DMS153 treated with DMSO at 0.1 percent for 48 hours (cell line): ENCODE results near the gene ENO2.

Experiments used
- DNase-seq: peaks from one replicate; lab custom pipeline; 2025; ENCODE audit not compliant: unreplicated experiment; lab: John Stamatoyannopoulos, UW

The ENO2 gene

DNA sequence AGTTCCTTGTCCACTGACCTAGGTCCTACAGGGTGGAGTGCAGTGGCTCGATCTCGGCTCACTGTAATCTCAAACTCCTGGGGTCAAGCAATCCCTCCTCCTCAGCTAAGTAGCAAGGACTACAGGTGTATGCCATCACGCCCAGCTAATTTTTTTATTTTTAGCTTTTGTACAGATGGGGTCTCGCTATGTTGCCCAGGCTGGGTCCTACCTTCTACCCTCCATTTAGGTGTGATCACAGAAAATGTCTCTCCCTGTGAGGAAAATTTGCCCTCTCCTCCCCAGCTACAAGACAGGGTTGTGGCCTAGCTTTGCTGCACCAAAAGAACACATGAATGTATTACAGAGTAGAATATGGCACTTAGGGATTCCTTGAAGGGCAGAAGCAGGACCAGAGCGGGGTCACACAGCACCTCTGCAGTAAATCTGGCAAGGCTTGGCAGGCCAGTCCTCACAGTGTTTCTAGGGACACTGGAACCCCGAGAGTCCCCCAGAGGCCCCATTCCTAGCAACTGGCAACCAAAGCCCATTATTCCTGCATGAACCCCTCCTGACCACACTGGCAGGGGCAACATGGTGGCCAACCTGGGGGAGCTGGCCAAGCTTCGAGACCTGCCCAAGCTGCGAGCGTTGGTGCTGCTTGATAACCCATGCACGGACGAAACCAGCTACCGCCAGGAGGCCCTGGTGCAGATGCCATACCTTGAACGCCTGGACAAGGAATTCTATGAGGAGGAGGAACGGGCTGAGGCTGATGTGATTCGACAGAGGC, 2.0 kb upstream of the ENO2 start:
- no peak for DNase-seq

DNA sequence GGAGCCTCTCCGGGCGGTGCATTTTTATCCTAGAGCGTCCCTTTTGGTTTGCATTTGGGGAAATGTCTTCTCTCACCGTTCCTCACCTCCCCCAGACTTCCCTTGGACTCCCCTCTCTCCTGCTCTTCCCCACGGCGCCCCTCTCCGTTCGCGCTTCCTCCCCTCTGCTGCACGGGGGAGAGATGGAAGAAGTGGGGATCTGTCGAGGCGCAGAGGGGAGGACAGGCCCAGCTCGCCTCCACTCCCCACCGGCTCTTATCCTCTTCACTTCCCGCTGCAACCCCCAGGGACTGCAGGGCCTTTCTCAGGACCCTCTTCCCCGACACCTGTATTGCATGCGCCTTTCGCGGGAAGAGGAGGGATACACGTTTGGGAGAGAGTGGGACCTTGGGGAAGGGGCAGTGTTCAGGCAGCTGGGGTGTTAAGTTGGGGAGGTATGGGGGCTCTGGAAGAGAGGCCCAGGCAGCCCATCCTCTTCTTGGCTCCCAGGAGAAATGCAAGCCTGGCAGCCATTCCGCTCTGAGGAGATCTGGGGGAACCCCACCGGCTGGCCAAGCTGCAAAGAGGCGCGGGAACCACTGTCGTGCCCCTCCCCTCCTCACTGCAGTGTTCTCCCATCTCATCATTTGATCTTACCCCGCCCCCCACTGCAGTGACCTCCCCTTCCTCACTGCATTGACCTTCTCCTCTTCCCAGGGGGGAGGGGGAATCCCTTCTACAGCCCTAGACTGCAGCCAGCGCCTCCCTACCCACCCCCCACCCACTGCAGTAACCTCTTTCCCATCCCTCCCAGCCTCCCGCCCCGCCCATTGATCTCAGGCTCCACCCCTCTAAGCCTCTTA, 788 bp downstream of the ENO2 start:
- no peak for DNase-seq

DNA sequence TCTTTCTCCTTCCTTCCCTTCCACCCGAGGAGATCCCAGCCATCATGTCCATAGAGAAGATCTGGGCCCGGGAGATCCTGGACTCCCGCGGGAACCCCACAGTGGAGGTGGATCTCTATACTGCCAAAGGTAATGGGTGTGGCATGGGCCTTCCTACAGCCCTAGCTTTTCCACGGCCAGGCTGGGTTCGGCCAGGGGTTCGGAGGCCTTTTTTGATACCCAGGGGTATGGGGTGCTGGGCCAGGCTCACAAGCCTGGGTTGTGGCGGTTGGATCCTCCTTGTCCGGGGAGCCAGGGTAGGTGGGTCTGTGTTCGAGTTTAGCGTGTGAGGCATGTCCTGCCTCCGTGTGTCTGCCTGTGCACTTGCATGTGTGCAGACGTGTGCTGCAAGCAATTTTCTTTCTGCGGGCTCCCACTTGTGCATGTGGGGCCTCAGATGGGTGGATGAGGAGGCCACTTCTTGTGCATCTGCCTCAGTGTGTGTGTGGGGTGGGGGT, 1.5 kb downstream of the ENO2 start:
- DNase-seq: no peak

DNA sequence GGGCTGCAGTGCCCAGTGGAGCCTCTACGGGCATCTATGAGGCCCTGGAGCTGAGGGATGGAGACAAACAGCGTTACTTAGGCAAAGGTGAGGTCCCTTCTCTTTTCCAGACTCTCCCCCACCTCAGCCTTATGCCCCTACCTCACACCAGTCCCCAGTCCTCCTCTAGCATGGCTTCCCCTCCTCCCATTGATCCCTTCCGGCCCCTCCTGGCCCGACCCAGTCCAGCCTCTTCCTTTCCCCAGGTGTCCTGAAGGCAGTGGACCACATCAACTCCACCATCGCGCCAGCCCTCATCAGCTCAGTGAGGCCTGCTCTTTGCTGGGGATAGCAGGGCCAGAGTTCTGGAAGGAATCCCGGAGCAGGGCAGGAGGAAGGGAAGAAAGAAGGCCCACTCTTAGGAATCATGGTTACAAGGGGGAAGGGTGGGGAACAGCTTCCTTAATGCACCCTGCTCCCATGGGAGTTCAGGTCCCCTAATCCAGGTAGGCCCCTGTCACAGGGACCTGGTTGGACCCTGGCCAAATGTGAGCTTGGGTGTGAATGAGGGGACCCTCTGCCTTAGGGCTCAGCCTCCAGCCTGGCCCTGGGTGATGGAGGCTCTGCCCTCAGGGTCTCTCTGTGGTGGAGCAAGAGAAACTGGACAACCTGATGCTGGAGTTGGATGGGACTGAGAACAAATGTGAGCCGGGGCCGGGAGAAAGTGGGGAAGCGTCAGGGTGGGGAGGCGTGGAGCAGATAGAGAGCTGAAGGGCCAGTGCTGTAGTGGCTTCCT, 2.2 kb downstream of the ENO2 start:
- DNase-seq: no peak

DNA sequence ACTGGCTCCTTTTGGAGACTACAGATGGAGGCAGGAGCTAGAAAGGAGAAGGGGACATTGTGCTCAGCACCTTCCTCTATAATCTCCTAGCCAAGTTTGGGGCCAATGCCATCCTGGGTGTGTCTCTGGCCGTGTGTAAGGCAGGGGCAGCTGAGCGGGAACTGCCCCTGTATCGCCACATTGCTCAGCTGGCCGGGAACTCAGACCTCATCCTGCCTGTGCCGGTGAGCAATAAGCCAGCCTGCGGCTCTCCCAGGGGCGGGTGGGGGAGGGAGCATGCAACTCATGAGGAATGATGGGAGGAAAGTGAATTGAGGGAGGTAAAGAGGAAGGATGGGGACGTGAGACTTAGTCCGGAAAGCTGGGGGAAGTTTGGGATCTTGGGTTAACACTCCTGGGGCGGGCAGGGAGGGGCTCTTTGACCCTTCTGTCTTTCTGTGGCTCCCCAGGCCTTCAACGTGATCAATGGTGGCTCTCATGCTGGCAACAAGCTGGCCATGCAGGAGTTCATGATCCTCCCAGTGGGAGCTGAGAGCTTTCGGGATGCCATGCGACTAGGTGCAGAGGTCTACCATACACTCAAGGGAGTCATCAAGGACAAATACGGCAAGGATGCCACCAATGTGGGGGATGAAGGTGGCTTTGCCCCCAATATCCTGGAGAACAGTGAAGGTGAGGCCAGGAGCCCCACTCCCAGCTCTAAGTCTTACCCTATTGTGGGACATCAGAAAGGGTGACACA, 3.3 kb downstream of the ENO2 start:
- DNase-seq: no peak

DNA sequence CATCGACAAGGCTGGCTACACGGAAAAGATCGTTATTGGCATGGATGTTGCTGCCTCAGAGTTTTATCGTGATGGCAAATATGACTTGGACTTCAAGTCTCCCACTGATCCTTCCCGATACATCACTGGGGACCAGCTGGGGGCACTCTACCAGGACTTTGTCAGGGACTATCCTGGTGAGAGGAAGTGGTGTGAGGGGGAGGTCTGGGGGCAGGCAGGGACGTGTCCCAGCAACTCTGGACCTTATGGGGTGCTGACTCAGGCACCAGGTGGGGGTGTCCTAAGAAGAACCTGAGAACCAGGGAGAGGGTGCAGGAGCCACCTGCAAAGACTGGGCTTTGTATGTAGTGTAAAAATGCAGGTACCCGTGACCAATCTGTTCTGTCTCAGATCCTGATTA, 5.2 kb downstream of the ENO2 start:
- no peak for DNase-seq

DNA sequence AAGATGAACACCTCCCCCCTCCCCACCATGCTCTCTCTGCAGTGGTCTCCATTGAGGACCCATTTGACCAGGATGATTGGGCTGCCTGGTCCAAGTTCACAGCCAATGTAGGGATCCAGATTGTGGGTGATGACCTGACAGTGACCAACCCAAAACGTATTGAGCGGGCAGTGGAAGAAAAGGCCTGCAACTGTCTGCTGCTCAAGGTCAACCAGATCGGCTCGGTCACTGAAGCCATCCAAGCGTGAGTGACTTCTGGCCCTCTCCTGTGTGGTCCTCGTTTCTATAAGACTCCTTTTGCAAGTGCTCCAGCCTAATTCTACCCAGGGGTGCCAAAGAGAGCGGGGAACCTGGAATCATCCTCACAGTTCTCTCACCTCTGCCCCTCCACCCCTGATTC, 7.2 kb downstream of the ENO2 start:
- no peak for DNase-seq

DNA sequence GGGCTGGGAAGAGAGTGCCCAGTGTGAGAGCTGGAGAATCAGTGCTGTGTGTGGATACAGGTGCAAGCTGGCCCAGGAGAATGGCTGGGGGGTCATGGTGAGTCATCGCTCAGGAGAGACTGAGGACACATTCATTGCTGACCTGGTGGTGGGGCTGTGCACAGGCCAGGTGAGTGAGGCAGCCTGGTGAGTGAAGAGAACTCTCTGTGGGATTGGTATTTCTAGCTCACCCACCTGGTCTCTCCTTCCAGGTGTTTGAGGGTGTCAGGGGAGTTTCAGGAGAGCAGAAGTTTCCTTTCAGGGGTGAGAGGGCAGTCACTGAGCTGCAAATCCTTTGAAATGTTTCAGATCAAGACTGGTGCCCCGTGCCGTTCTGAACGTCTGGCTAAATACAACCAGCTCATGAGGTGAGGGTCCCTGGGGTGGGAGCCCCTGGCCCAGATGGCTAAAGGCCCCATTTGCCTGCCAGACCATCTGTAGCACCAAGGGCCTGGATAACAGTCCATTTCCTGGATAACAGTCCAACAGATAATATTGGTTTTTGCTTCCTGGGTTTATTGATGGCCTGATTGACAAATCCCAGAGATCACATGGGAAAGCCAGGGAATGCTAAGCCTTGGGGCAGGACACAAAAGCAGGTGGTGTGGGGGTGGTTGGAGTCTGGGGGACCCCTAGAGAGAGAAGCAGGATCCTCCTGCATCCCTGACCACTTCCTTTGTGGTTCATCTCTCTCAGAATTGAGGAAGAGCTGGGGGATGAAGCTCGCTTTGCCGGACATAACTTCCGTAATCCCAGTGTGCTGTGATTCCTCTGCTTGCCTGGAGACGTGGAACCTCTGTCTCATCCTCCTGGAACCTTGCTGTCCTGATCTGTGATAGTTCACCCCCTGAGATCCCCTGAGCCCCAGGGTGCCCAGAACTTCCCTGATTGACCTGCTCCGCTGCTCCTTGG, 7.9 kb downstream of the ENO2 start:
- DNase-seq: no peak

DNA sequence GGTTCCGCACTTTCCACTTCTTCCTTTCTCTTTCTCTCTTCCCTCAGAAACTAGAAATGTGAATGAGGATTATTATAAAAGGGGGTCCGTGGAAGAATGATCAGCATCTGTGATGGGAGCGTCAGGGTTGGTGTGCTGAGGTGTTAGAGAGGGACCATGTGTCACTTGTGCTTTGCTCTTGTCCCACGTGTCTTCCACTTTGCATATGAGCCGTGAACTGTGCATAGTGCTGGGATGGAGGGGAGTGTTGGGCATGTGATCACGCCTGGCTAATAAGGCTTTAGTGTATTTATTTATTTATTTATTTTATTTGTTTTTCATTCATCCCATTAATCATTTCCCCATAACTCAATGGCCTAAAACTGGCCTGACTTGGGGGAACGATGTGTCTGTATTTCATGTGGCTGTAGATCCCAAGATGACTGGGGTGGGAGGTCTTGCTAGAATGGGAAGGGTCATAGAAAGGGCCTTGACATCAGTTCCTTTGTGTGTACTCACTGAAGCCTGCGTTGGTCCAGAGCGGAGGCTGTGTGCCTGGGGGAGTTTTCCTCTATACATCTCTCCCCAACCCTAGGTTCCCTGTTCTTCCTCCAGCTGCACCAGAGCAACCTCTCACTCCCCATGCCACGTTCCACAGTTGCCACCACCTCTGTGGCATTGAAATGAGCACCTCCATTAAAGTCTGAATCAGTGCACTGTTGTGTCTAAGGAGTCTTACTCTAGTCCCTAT, 8.8 kb downstream of the ENO2 start:
- DNase-seq: no peak

DNA sequence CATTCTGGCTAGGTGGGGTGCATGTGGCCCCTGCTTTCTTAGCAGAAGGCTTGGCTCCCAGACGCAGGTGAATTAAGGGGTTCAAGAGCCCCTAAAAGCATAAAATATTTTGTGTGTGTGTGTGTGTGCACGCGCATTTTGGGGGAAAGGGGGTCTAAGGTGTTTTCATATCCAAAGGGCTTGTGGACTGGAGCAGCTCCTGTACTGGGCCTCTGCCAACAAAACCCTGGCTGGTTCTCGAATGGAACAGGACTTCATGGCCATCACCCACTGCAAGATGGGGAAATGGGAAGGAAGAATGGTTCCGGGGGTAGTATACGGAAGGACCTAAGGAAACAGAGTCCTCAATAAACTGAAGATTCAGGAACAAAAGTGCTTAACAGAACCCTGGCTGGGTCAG, 9.5 kb downstream of the ENO2 start:
- DNase-seq: no peak

DNA sequence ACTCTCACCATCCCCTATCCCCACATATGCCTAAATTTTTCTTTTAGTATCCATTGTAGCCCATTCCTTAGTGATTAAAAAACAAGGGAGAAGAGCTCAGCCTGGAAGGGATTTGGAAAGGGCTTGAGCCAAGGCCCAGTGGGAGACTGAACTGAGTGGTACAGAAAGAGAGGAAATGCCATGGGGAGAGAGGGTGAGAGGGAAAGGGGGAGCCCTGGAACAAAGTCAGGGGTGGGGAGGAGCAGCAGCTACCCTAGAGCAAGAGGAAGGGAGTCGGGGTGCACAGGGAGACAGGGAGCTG, 10.8 kb downstream of the ENO2 start:
- no peak for DNase-seq

DNA sequence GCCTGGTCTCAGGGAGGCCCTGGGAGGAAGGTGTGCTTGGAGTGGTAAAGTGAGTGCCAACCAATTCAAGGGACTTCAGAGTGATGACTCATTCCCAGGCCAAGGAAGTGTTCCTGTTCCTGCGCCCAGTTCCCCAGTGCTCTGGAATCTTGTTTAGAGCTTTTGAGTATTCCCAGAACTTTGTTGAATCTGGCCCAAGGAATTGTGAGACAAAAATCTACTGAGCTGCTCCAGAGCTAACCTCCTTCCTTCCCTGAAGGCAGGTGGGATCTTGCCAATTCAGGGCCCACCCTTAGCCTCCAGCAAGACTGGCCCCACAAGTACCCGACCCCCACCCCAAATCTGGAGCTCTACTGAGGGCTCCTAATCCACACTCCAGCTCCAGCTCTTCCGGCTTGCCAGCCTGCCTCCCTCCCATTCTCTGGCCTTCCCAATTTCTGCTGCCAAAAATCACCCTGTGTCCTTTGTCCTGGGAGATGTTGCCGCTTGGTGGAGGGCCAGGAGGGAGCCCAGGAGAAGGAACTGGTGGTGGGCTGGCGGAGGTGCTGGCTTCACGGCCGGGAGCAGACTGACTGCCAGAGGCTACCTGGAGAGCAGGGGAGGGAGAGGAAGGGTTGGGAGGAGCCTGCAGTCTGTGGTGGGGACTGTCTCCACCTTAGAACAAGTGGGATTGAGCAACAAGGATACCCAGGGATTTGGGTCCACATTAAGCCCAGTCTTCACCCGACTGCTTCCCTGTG, 11.3 kb downstream of the ENO2 start:
- no peak for DNase-seq

DNA sequence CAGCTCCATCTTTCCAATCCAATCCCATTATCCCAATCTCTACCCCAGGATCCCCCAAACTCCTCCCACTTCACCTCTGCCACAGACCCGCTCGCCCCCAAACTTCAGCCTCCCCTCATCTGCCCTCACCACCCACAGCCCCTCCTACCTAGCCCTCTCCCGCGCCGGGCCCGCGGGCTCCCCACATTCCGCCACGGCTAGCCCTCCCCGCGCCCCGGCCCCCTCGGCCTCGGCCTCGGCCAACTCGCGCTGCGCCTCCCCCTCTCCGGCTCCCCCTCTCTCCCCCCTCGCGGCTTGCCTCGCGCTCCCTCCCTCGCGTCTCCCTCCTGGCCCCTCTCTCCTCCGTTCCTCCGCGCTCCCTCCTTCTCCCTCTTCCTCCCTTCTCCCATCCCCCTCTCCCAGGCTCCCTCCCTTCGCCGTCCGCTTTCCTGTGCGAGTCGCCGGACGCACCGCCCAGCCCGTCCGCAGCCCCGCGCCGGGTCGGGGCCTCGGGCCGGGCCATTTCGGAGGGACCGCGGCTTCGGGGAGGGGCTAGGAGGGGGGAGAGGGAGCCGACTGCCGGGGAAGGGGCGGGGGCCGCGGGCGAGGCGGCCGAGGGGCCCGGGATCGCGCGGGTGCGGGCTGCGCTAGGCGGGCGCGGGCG, 13.1 kb downstream of the ENO2 start, which contains the start of gene ATN1:
Gene ATN1 (plus strand): TSS at position 581 of the 643 bp plus-strand sequence. CDS start 6,043 bp downstream, outside the sequence.
- DNase-seq: no peak

DNA sequence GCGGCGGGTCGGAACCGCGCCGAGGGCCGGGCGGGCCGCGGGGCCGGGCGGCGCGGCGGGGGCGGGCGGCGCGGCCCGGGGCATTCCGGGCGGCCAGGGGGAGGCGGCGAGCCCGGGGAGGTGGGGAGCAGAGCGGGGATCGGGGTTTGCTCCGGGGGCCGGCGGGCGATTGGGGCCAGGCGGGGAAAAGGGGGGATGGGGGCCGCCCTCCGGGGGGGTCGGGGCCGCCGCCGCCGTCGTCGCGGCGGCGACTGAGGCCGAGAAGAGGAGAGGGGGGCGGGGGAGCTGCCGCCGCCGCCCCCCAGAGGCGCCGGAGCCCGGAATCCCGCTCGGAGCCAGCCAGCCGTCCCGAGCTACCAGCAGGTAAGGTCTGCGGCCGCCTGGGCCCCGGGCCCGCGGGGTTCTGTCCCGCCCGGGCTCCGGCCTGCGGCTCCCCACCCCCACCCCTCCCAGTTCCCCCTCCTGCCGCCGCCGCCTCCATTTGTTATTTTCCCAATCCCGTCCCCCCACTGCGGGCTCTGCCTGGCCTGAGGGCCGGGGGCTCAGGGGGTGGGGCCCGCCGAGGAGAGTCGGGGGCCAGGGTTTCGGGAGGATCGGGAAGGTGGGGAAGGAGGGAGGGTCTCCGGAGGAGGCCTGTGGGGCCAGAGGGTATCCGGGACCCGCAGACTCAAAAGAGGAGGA, 13.8 kb downstream of the ENO2 start:
- no peak for DNase-seq

DNA sequence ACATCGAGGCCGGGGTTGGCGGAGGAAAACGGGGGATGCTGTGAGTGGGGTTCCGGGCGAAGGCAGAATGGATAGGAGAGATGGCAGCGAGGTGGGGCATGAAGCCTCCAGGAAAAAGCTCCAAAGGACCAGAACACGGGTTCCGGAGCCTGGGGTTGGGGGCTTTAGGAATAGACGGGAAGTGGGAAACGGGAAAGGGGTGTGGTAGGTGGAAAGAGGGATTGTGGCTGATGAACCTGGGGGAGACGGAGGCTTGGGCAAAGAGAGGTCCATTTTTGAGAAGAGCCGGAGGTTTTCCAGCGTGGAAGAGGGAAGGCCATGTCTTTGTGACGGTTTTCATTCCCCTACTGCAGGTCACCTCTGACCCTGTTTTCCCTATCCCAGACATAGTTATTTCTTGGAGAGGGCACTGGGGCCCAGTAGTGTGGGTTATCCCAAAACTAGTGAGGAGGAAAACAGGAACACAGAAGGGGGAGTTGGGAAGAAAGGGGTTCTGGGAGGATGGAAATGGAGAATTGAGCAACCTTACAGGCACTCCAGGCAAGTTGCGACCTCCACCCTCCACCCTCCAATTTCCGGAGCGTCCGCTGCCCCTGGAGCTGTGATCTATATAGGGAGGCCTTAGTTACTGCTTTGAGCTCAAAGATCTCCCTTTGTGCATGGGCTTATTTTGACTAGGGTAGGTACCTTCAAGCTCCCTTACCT, 14.5 kb downstream of the ENO2 start:
- no peak for DNase-seq
